SK-N-MC (cell line): ENCODE measurements around the gene ZCCHC14.

ENCODE experiments used
- EZH2 ChIP-seq: fragments of 200-600 bp; sonication (generic); IDR thresholded peaks from one replicate; pipeline ENCODE4 v1.6.1; 2017; ENCODE audit warnings: antibody characterized with exemption
- FOXP2 ChIP-seq: optimal IDR thresholded peaks from 2 replicates; pipeline ENCODE3; 2011; ENCODE audit warnings: mild to moderate bottlenecking, moderate library complexity; ENCODE audit not compliant: insufficient read depth; ENCODE audit errors: extremely low read length, control extremely low read depth
- POLR2AphosphoS5 ChIP-seq: IDR thresholded peaks from 2 replicates; pipeline ENCODE4 v1.6.1; 2012; ENCODE audit warnings: mild to moderate bottlenecking, low read depth, low read length, borderline replicate concordance

GRCh38 chr16:87368029-87368770 lies 124.6 kb downstream of the ZCCHC14 start:
- no peak for TF ChIP-seq EZH2
- TF ChIP-seq POLR2AphosphoS5: no peak
- no peak for TF ChIP-seq FOXP2
